ENCODE results near the gene UBE2O. TPM values are rescaled to one million over a fixed set of nuclear protein-coding genes. Genes with fewer than 3 reads are reported as not detected.

The UBE2O gene
- total RNA-seq, 2 experiments from 2014 or later, result 43.4 to 79.6 TPM

- H3K27ac ChIP-seq (ENCODE audit: low read depth, low read length, poor library complexity, severe bottlenecking), result peak overlapping the region; percentile 38
- peaks cover 40% of the 10 kb centered on the region for H3K36me3 ChIP-seq (ENCODE audit: insufficient read depth, low read length)
- intact Hi-C loops (cut with micrococcal nuclease; ENCODE audit: unreplicated experiment), result loop anchor here (2.0 kb wide), 1 partner anchor 79 kb away; no protein-coding TSS in a partner anchor
- peak overlapping the region; percentile 5; the same call in 1 of the 2 replicates for H3K4me2 ChIP-seq (ENCODE audit: low read length)
- H4K20me1 ChIP-seq (ENCODE audit: insufficient read depth, low read length), result no peaks in the 10 kb centered on the region
- H3K4me3 ChIP-seq (ENCODE audit: low read depth, low read length, poor library complexity, severe bottlenecking), result no peak overlapping the region
- POLR2A ChIA-PET, result interaction anchor here (0.8 to 2.1 kb wide), 7 partner anchors 8 to 37 kb away, joined by 3 to 7 read pairs (median 5); partner anchors contain the start of gene UBE2O
- BruUV-seq (replicated peaks), result no TSS peak
- DNase-seq (ENCODE audit: low spot score), result no peak
- TF ChIP-seq, protein P1, sequence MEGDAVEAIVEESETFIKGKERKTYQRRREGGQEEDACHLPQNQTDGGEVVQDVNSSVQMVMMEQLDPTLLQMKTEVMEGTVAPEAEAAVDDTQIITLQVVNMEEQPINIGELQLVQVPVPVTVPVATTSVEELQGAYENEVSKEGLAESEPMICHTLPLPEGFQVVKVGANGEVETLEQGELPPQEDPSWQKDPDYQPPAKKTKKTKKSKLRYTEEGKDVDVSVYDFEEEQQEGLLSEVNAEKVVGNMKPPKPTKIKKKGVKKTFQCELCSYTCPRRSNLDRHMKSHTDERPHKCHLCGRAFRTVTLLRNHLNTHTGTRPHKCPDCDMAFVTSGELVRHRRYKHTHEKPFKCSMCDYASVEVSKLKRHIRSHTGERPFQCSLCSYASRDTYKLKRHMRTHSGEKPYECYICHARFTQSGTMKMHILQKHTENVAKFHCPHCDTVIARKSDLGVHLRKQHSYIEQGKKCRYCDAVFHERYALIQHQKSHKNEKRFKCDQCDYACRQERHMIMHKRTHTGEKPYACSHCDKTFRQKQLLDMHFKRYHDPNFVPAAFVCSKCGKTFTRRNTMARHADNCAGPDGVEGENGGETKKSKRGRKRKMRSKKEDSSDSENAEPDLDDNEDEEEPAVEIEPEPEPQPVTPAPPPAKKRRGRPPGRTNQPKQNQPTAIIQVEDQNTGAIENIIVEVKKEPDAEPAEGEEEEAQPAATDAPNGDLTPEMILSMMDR (conservative IDR thresholded peaks at IDR 0.05; ENCODE audit: low read length), result no peak
- TF ChIP-seq EZH2phosphoT487 (IDR thresholded peaks at IDR 0.05; ENCODE audit: borderline replicate concordance, low read depth, low read length), result no peak
- H3K79me2 ChIP-seq (ENCODE audit: insufficient read depth, low read depth, low read length), result no peaks in the 10 kb centered on the region
- H2AFZ ChIP-seq (ENCODE audit: low read length), result no peak overlapping the region
- CTCF ChIA-PET (ENCODE audit: unreplicated experiment), result interaction anchor here (1.8 to 2.3 kb wide), 3 partner anchors 12 to 39 kb away, joined by 9 to 12 read pairs (median 11); no protein-coding TSS in a partner anchor
- H3K4me1 ChIP-seq (ENCODE audit: insufficient read depth, low read length, poor library complexity, severe bottlenecking), result peaks cover 35% of the 10 kb centered on the region
- no peaks in the 10 kb centered on the region for H3K9me3 ChIP-seq (ENCODE audit: low read length)
- H3K9me2 ChIP-seq (ENCODE audit: insufficient read depth, low read length), result no peaks in the 10 kb centered on the region
These were observed 15.1 kb upstream of the UBE2O start for GRCh38 chr17:76467809-76468633.

DNA sequence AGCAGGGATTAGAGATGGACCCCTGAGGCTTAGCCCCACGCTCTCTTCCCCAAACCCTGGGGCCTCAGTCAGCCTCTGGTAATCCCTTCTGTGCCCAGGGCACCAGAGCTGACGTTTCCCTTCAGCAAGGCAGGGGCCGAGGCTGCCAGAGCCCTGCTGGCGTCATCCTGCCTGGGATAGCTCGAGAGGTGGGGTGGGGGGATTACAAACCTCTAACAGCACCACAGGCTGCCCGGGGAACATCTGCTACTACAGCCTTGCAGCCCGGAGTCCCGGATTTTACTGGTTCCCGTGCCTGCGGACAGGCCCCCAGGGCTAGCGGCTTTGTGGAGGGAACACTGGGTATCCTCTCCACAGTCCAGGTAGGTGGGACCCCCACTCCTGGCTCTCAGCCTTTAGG lies 14.4 kb upstream of the UBE2O start, which contains the start of gene AANAT:
TSS of gene AANAT (plus strand) at position 238 of the 400 bp plus-strand sequence. CDS start 1,144 bp downstream, outside the sequence.
- peak within 1 kb of the TSS; percentile 28 for H3K4me2 ChIP-seq (ENCODE audit: low read length)
- no peak for TF ChIP-seq EZH2phosphoT487 (IDR thresholded peaks at IDR 0.05; ENCODE audit: borderline replicate concordance, low read depth, low read length)
- TF ChIP-seq, protein P1 (conservative IDR thresholded peaks at IDR 0.05; ENCODE audit: low read length), result no peak
- no peaks in the 10 kb centered on the region for H4K20me1 ChIP-seq (ENCODE audit: insufficient read depth, low read length)
- no peak within 1 kb of the TSS for H2AFZ ChIP-seq (ENCODE audit: low read length)
- H3K9me2 ChIP-seq (ENCODE audit: insufficient read depth, low read length), result no peaks in the 10 kb centered on the region
- CTCF ChIA-PET (ENCODE audit: unreplicated experiment), result interaction anchor here (0.7 to 2.3 kb wide), 8 partner anchors 13 to 206 kb away, joined by 3 to 12 read pairs (median 8); partner anchors contain the start of gene RHBDF2
- intact Hi-C loops (cut with micrococcal nuclease; ENCODE audit: unreplicated experiment), result loop anchor here (2.0 kb wide), 1 partner anchor 79 kb away; no protein-coding TSS in a partner anchor
- H3K27ac ChIP-seq (ENCODE audit: low read depth, low read length, poor library complexity, severe bottlenecking), result peak within 1 kb of the TSS; percentile 38
- no peaks in the 10 kb centered on the region for H3K9me3 ChIP-seq (ENCODE audit: low read length)
- peaks cover 34% of the 10 kb centered on the region for H3K36me3 ChIP-seq (ENCODE audit: insufficient read depth, low read length)
- POLR2A ChIA-PET, result interaction anchor here (0.8 to 2.1 kb wide), 9 partner anchors 9 to 38 kb away, joined by 3 to 7 read pairs (median 4); partner anchors contain the start of gene UBE2O
- H3K4me3 ChIP-seq (ENCODE audit: low read depth, low read length, poor library complexity, severe bottlenecking), result no peak within 1 kb of the TSS
- no peak for DNase-seq (ENCODE audit: low spot score)
- peaks cover 35% of the 10 kb centered on the region for H3K4me1 ChIP-seq (ENCODE audit: insufficient read depth, low read length, poor library complexity, severe bottlenecking)
- H3K79me2 ChIP-seq (ENCODE audit: insufficient read depth, low read depth, low read length), result no peaks in the 10 kb centered on the region
- BruUV-seq (replicated peaks), result no TSS peak
